HepG2 (cell line): ENCODE results near the gene TMTC4. TPM values are rescaled to one million over a fixed set of nuclear protein-coding genes. Genes with fewer than 3 reads are reported as not detected.

Experiments
- AGO2 ChIP-seq: fragments of 200-400 bp; formaldehyde crosslinking; optimal IDR thresholded peaks from 2 replicates; pipeline ENCODE3; 2017; ENCODE audit warnings: mild to moderate bottlenecking, low read depth, low read length, moderate library complexity
- ARHGAP35 ChIP-seq: sonication (generic); formaldehyde crosslinking; IDR thresholded peaks from 2 replicates; pipeline ENCODE4 v1.9.0; 2022; ENCODE audit warnings: mild to moderate bottlenecking, inconsistent platforms, moderate library complexity, missing genetic modification reagents, borderline replicate concordance
- ASH2L ChIP-seq: fragments of 300-600, 200-600 bp; sonication (generic); IDR thresholded peaks from 2 replicates; pipeline ENCODE4 v1.7.0; 2017; ENCODE audit warnings: low read depth, mild to moderate bottlenecking, moderate library complexity, mixed read lengths, low read length; ENCODE audit not compliant: insufficient read length
- BRF2 ChIP-seq: sonication (generic); formaldehyde crosslinking; IDR thresholded peaks from 2 replicates; pipeline ENCODE4 v1.8.1; 2022; ENCODE audit warnings: mild to moderate bottlenecking, missing genetic modification reagents
- HOXA9 ChIP-seq: sonication (generic); formaldehyde crosslinking; IDR thresholded peaks from 2 replicates; pipeline ENCODE4 v1.8.1; 2022; ENCODE audit warnings: missing genetic modification reagents, mild to moderate bottlenecking, moderate library complexity, borderline replicate concordance
- MAZ ChIP-seq, 2 experiments: sonication (generic) in 1 of 2; formaldehyde crosslinking in 1 of 2; IDR thresholded peaks; 2 replicates each; pipeline versions ENCODE4 v1.5.0 to v1.6.1; 2012 to 2020; ENCODE audit warnings: low read depth in 2 of 2, mild to moderate bottlenecking in 2 of 2, borderline replicate concordance in 1 of 2, improper control_type of control experiment in 1 of 2, low read length in 1 of 2, missing genetic modification reagents in 1 of 2, moderate library complexity in 1 of 2
- PHF20 ChIP-seq: sonication (generic); formaldehyde crosslinking; IDR thresholded peaks from 2 replicates; pipeline ENCODE4 v1.5.0; 2020; ENCODE audit warnings: mild to moderate bottlenecking, missing genetic modification reagents
- SPEN ChIP-seq: sonication (generic); formaldehyde crosslinking; IDR thresholded peaks from 2 replicates; pipeline ENCODE4 v1.5.1; 2020; ENCODE audit warnings: low read depth, mild to moderate bottlenecking, missing genetic modification reagents
- ZBTB20 ChIP-seq: sonication (generic); formaldehyde crosslinking; IDR thresholded peaks from 2 replicates; pipeline ENCODE4 v1.8.1; 2023; ENCODE audit warnings: missing genetic modification reagents, low read depth, mild to moderate bottlenecking, borderline replicate concordance
- ZIK1 ChIP-seq: sonication (generic); formaldehyde crosslinking; IDR thresholded peaks from 2 replicates; pipeline ENCODE4 v1.5.0; 2020; ENCODE audit warnings: mild to moderate bottlenecking, low read depth, missing genetic modification reagents, borderline replicate concordance
- ZSCAN5A ChIP-seq: sonication (generic); formaldehyde crosslinking; IDR thresholded peaks from 2 replicates; pipeline ENCODE4 v1.8.0; 2022; ENCODE audit warnings: mild to moderate bottlenecking, missing genetic modification reagents, borderline replicate concordance
- polyA plus RNA-seq, 8 experiments: library from polyadenylated mRNA; depleted of rRNA in 3 of 8; stranded (reverse) in 7 of 8; unstranded in 1 of 8; fragments of >200 nt; fragmentation: Illumina TruSeq in 4 of 8; extraction: Trizol in 4 of 8; gene quantifications; 2 replicates each; pipeline versions ENCODE4 v1.2.1 to v1.2.3, GENCODE V29; 2011 to 2016; ENCODE audit warnings: low read depth in 4 of 8, missing spikeins in 1 of 8, mixed read lengths in 1 of 8; ENCODE audit not compliant: insufficient read depth in 1 of 8
- total RNA-seq, 5 experiments: library from RNA; depleted of rRNA; stranded (reverse); fragments of >200 nt; fragmentation: Illumina TruSeq; extraction: Trizol; gene quantifications; 2 replicates each; pipeline ENCODE4 v1.2.3, GENCODE V29; 2016; ENCODE audit warnings: low read depth in 1 of 5
- TF ChIP-seq, protein P1 (sequence below): sonication (generic); formaldehyde crosslinking; IDR thresholded peaks from 2 replicates; pipeline ENCODE4 v1.4.0; 2020; ENCODE audit warnings: missing genetic modification reagents

The TMTC4 gene
- total and polyA plus RNA-seq, 2 of the 13 experiments (the other 11 are each of a cell fraction or from before 2014, with no cell fraction given) = 16.0 to 22.6 TPM

- no peak for TF ChIP-seq BRF2 (CRISPR knock-in tag)
- TF ChIP-seq HOXA9 (CRISPR knock-in tag) = no peak
- no peak for TF ChIP-seq PHF20 (CRISPR knock-in tag)
- no peak for TF ChIP-seq SPEN (CRISPR knock-in tag)
- TF ChIP-seq ARHGAP35 (CRISPR knock-in tag) = no peak
- no peak for TF ChIP-seq ZSCAN5A
- no peak for TF ChIP-seq ASH2L
- TF ChIP-seq AGO2 = no peak
- no peak for TF ChIP-seq MAZ (IDR thresholded peaks at IDR 0.05; ENCODE audit: borderline replicate concordance, low read depth, low read length)
- no peak for TF ChIP-seq MAZ (CRISPR knock-in tag; IDR thresholded peaks at IDR 0.05; ENCODE audit: low read depth)
- TF ChIP-seq, protein P1, sequence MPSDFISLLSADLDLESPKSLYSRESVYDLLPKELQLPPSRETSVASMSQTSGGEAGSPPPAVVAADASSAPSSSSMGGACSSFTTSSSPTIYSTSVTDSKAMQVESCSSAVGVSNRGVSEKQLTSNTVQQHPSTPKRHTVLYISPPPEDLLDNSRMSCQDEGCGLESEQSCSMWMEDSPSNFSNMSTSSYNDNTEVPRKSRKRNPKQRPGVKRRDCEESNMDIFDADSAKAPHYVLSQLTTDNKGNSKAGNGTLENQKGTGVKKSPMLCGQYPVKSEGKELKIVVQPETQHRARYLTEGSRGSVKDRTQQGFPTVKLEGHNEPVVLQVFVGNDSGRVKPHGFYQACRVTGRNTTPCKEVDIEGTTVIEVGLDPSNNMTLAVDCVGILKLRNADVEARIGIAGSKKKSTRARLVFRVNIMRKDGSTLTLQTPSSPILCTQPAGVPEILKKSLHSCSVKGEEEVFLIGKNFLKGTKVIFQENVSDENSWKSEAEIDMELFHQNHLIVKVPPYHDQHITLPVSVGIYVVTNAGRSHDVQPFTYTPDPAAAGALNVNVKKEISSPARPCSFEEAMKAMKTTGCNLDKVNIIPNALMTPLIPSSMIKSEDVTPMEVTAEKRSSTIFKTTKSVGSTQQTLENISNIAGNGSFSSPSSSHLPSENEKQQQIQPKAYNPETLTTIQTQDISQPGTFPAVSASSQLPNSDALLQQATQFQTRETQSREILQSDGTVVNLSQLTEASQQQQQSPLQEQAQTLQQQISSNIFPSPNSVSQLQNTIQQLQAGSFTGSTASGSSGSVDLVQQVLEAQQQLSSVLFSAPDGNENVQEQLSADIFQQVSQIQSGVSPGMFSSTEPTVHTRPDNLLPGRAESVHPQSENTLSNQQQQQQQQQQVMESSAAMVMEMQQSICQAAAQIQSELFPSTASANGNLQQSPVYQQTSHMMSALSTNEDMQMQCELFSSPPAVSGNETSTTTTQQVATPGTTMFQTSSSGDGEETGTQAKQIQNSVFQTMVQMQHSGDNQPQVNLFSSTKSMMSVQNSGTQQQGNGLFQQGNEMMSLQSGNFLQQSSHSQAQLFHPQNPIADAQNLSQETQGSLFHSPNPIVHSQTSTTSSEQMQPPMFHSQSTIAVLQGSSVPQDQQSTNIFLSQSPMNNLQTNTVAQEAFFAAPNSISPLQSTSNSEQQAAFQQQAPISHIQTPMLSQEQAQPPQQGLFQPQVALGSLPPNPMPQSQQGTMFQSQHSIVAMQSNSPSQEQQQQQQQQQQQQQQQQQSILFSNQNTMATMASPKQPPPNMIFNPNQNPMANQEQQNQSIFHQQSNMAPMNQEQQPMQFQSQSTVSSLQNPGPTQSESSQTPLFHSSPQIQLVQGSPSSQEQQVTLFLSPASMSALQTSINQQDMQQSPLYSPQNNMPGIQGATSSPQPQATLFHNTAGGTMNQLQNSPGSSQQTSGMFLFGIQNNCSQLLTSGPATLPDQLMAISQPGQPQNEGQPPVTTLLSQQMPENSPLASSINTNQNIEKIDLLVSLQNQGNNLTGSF (CRISPR knock-in tag) = no peak
- no peak for TF ChIP-seq ZBTB20 (CRISPR knock-in tag)
- no peak for TF ChIP-seq ZIK1
Measured at GRCh38 chr13:100634696-100635095, 39.9 kb downstream of the TMTC4 start (continued).
